Neural crest cell (in vitro differentiated cells): Measurements from ENCODE around the gene TPRG1. TPM values are rescaled to one million over a fixed set of nuclear protein-coding genes. Genes with fewer than 3 reads are reported as not detected.

ENCODE experiments used
- DNase-seq: peaks from one replicate; pipeline ENCODE4 v3.0.0; 2021; ENCODE audit warnings: low read depth, mixed read lengths, low spot score
- H3K27ac Mint-ChIP-seq: one replicate; pipeline ENCODE4 v1.8.0; 2021; ENCODE audit warnings: mild to moderate bottlenecking, mixed read lengths; ENCODE audit not compliant: unreplicated experiment
- H3K27me3 Mint-ChIP-seq: 2 replicates; pipeline ENCODE4 v1.8.0; 2021; ENCODE audit warnings: low read depth, mild to moderate bottlenecking, mixed read lengths
- H3K36me3 Mint-ChIP-seq: 2 replicates; pipeline ENCODE4 v1.8.0; 2021; ENCODE audit warnings: low read depth, mild to moderate bottlenecking, mixed read lengths
- H3K4me1 Mint-ChIP-seq: 2 replicates; pipeline ENCODE4 v1.8.0; 2021; ENCODE audit warnings: mixed read lengths
- H3K4me3 Mint-ChIP-seq: one replicate; pipeline ENCODE4 v1.8.0; 2021; ENCODE audit warnings: mild to moderate bottlenecking, mixed read lengths
- H3K9me3 Mint-ChIP-seq: 2 replicates; pipeline ENCODE4 v1.8.0; 2021; ENCODE audit warnings: mixed read lengths
- CTCF ChIP-seq: fragments of 200-600 bp; sonication (generic); conservative IDR thresholded peaks from 2 replicates; pipeline ENCODE4 v1.5.0; 2021; ENCODE audit warnings: antibody characterized with exemption, mild to moderate bottlenecking
- total RNA-seq: library from RNA; stranded (reverse); gene quantifications from 2 replicates; pipeline ENCODE4 v1.2.1, GENCODE V29; 2021

Gene TPRG1
- total RNA-seq, 1 donor from 2014 or later, result 0.91 TPM

GRCh38 chr3:189311521-189311920 is 139.8 kb downstream of the TPRG1 start:
- no peak for TF ChIP-seq CTCF
- no peak for DNase-seq
- no peaks in the 10 kb centered on the region for H3K27me3 Mint-ChIP-seq
- H3K4me3 Mint-ChIP-seq, result no peak overlapping the region
- H3K4me1 Mint-ChIP-seq, result peaks cover 11% of the 10 kb centered on the region
- H3K9me3 Mint-ChIP-seq, result no peaks in the 10 kb centered on the region
- H3K36me3 Mint-ChIP-seq, result no peaks in the 10 kb centered on the region
- no peak overlapping the region for H3K27ac Mint-ChIP-seq

GRCh38 chr3:189312866-189313265 is 141.1 kb downstream of the TPRG1 start:
- Mint-ChIP-seq H3K4me3 (no peak overlapping the region), H3K27me3 (no peaks in the 10 kb centered on the region)
- no peak for TF ChIP-seq CTCF

GRCh38 chr3:189316296-189317019 is 144.7 kb downstream of the TPRG1 start:
- Mint-ChIP-seq H3K4me3 (no peak overlapping the region), H3K9me3 (peaks cover 2% of the 10 kb centered on the region), H3K36me3 (no peaks in the 10 kb centered on the region), H3K27ac (no peak overlapping the region), H3K4me1 (no peaks in the 10 kb centered on the region), H3K27me3 (no peaks in the 10 kb centered on the region)
- no peak for TF ChIP-seq CTCF
- DNase-seq, result no peak

More at GRCh38 chr3:189312866-189313265, 141.1 kb downstream of the TPRG1 start:
- no peaks in the 10 kb centered on the region for H3K36me3 Mint-ChIP-seq
- no peak for DNase-seq
- H3K4me1 Mint-ChIP-seq, result peaks cover 11% of the 10 kb centered on the region
- no peaks in the 10 kb centered on the region for H3K9me3 Mint-ChIP-seq
- H3K27ac Mint-ChIP-seq, result no peak overlapping the region

- Mint-ChIP-seq H3K9me3 (peaks cover 4% of the 10 kb centered on the region), H3K27ac (no peak overlapping the region), H3K27me3 (no peaks in the 10 kb centered on the region), H3K4me1 (peaks cover 7% of the 10 kb centered on the region), H3K4me3 (no peak overlapping the region), H3K36me3 (no peaks in the 10 kb centered on the region)
- no peak for DNase-seq
- TF ChIP-seq CTCF, result no peak
Observed at GRCh38 chr3:189317911-189318310, 146.1 kb downstream of the TPRG1 start.

- H3K27ac Mint-ChIP-seq, result no peak overlapping the region
- no peak for TF ChIP-seq CTCF
Observed at GRCh38 chr3:189320511-189320910, 148.7 kb downstream of the TPRG1 start.

More at GRCh38 chr3:189320511-189320910, 148.7 kb downstream of the TPRG1 start:
- H3K9me3 Mint-ChIP-seq, result peaks cover 6% of the 10 kb centered on the region
- no peak for DNase-seq
- no peaks in the 10 kb centered on the region for H3K36me3 Mint-ChIP-seq
- H3K4me1 Mint-ChIP-seq, result peaks cover 12% of the 10 kb centered on the region
- no peak overlapping the region for H3K4me3 Mint-ChIP-seq
- H3K27me3 Mint-ChIP-seq, result no peaks in the 10 kb centered on the region
